SH-SY5Y (cell line): ENCODE measurements around the gene AOAH.

ENCODE experiments used
- GATA2 ChIP-seq: IDR thresholded peaks from 2 replicates; pipeline ENCODE4 v1.6.1; 2011; ENCODE audit warnings: mild to moderate bottlenecking, low read depth, low read length
- GATA3 ChIP-seq: IDR thresholded peaks from 2 replicates; pipeline ENCODE4 v1.6.1; 2011; ENCODE audit warnings: low read depth, mild to moderate bottlenecking, low read length, moderate library complexity

The AOAH gene

DNA sequence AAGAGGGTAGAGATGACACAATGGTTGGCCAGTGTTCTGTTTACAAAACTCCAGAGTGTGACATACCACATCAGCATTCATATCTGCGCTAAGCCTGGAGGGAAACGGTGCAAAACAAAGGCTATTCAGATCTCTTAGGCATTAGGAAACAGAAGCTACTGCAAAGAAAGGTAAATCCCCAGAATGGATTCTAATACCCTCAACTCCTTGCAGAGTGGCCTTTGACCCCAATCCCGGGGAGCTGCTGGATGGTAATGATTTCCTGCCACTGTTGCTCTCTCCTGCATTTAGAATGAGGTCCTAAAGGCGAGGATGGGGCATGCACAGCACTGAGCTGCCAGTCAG is 65.2 kb downstream of the AOAH start:
- TF ChIP-seq GATA2 = no peak

DNA sequence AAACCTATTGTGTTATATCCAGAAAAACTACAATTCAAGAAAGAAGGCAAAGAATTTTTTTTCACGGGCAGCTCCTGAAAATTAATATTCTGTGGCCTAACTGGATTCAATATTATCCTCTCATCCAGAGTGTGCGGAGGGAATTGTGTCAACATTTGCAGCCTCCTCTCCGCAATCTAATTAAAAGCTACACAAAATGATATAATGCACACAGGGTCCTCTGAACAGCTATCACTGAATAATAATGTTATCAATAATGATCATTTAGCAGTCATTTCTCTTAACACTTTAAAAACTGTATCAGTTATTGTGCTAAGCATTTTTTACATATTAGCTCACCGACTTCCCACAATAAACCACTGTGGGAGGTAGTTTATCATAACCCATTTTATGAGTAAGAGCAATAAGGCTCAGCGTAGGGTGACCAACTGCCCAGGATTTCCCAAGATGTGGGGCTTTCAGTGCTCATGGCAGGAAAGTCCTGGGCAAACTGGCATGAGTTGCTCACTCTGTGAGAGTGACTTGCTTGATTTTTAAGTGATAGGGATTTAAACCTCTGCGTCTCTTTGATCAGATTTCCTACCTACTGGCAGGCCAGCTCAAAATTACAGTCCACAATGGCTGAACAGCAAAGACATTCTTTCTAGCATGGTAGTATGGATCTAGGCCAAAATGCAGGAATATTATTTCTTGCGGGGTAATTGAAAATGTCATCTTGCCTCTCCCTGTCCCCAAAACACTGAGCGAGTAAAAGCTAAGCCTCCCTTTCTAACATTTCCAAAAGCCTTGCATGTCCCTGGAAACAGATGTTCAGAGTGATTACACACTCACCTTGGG is 65.7 kb downstream of the AOAH start:
- TF ChIP-seq GATA2 (no peak), GATA3 (no peak)

DNA sequence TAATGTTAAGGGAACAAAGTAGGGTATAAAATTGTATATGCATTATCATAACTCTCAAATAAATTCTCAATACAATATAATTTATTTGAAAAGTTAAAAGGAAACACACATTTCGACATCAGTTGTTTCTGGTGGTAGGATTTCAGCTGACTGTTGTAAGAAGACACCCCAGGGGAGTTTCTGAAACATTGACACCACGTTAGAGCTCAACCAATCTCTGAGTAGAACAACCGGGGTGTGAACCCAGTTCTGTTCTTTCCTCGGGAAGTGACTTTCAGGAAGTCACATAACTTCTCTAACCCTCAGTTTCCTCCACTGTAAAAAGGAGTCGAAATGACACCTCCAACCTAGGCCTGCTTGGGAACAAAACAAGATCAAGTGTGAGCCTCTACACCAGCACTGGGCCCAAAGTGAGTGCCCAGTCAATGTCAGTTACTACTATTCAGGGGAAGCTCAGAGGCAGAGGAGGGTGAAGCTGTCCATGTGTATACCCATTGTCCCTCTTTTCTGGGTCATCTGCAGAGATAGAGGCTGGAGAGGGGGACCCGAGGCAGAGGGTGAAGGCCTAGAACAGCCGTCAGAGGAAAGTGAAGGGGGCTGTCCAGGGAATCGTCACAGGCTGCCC is 67.1 kb downstream of the AOAH start:
- no peak for TF ChIP-seq GATA3
- TF ChIP-seq GATA2 = no peak

DNA sequence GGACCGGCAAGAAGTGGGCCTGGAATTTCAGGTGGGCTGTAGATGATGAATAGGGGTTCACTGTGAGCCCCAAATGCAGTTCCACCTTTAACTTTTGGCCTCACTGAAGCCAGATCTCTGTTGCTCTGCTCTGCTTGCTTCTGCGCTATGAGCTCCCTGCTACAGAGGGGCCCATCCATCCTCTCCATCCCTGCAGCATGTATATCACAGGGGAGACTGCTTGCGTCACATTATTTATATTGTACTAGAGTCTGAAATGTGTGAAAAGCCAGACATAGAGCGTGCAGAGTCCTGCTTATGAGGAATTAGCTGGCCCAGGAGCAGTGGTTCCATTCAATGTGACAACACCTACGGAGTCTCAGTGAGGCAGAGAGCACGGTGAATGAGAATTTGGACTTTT is 69.9 kb downstream of the AOAH start:
- TF ChIP-seq GATA3 (no peak), GATA2 (no peak)

DNA sequence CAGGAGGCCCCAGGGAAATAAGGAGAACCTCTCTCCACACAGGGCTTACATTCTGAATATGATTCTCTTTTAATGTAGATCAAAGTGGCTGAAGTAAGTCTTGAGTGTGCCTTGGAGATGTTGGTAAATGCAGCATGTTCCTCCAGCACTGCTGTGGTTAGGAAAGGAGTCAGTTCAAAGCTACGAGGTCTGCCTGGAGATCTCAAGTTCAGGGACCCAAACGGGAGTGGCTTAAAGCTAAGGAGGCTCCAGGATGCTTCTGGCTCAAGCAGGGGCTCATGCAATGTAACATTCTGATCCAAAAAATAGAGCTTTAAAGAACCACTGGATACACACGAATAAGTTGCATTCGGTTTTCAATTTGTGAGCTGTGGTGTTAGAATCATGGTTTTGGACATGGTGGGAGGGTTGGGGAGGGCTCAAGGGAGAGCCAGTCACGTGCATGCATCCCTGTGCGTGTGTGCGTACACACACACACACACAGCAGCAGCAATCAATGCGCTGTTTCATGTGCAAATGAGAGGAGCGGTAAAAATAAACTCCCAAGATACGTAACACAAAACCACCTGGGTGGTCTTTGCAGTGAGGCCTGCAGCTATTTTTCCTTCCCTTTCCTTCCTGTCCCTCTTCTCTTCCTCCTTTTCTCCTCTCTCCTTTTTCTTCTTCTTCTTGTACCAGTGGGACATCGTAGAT is 70.5 kb downstream of the AOAH start:
- TF ChIP-seq GATA2 (no peak), GATA3 (no peak)

DNA sequence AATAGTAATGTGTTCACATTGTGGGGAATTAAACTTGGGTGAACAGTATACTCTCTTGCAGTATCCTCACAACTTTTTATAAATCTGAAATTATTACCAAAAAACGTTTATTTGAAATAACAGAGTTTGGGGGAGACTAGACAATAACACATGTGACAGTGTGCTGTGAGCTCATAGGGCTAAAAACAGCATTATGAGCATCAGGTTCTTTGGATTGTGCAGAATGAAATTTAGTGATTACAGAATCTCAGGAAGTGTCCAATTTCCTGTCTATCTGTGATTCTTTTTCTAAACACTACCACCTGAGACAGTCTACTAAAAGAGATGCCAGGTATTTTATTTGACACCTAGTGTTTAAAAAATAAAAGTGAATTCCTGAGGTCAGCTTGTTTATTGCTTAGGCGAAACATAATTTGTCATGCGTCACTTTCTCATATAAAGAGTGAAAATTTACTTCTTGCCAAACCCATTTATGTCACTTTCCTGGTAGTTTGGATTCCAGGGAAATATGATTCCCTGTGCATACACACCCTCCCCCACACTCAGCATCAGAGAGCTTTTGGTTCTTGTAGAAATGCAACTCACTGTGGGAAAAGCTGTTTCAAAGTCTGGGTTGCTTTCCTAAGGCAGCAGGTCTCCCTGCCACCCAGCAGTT is 71.2 kb downstream of the AOAH start:
- TF ChIP-seq GATA2 = no peak

DNA sequence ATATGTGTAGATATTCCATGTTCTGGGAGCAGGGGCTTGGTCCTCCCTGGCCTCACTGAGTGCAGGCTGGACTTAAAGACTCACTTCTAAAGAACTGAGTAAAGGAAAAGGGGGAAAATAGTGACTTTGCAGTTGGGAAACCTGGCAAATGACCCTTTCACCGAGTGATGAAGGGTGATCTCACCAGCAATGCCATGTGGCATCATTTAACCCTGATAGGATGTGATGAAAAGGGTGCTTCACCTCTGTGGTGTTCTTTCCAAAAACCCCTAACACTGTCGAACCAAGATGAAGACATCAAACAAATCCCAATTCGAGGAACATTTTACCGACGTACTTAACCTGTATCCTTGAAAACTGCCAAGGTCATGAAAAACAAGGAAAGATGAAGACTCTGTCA is 71.9 kb downstream of the AOAH start:
- TF ChIP-seq GATA2 (no peak), GATA3 (no peak)

DNA sequence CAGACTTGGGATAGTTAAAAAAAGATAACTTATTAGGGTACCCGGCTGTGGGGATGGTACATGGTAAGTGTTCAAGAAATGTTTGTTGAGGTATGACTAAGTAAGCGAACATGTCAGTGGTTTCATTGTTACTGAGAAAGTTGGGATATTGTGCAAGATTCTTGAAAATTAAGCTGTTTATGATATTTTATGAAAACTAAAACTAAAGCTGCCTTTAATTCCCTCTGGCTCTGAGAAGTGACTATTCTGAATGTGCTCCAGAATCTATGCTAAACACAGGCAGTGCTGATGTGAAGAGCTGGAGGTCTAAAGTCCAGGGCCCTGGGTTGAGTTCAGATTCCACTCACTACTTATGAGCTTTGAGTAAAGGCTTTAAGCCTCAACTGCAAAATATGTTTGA is 72.9 kb downstream of the AOAH start:
- TF ChIP-seq GATA2 (no peak), GATA3 (no peak)

DNA sequence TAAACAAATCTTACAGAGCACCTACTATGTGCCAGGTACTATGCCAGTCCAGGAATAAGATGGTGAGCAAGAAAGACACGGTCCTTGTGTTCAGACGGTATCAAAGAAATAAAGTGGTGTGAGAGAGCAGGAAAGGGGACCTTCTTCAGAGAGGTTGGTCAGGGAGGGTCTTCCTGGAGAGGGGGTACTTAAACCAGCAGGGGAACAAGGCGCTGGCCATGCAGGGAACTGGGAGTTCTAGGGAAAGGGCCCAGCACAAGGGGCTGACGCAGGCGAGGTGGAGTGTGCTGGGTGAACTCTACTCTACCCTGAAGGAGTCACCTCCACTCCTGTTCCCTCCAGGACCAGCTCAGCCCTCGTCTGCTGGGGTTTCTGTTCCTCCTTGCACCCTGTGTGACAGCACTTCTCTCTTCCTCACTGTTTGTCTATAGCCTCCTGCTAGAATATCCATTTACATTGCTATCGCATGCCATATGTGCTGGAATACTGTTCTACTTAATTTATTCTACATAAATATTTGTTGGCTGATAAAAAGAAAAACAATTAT is 73.5 kb downstream of the AOAH start:
- TF ChIP-seq GATA3 (no peak), GATA2 (no peak)

DNA sequence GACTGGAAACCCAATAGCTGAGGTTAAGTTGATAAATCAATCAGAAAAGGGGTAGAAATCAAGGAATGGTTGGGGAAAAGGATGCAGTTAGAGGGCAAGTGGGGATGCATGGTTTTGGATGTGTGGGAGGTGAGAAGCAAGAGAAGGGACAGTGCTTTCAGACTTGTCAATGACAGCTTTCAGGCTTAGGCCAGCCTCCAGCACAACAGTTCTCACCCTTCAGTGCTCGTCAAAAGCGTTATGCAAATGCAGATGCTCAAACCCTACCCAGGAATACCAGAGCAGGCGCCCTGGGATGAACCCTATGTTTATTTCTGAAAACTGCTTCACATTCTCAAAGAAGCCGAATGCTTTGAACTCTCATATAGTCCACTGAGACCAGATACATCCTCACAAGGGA is 74.0 kb downstream of the AOAH start:
- TF ChIP-seq GATA2 (no peak), GATA3 (no peak)

DNA sequence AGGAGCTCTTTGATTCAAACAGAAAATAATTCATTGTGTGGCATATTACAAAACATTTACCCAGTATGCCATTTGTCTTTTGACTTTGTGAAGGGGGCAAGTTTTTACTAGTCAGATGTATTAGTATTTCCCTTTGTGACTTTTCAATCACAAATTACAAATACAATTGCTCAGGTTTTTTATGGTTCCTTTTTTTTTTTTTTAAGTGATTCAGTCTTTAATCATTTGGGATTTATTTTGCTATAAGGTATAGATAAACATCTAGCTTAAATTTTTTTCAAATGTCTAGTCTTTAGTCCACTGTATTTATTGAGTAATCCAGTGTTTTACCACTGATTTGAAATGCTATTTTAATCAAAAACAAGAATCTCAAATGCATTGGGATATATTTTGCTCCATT is 75.9 kb downstream of the AOAH start:
- TF ChIP-seq GATA2 (no peak), GATA3 (no peak)

DNA sequence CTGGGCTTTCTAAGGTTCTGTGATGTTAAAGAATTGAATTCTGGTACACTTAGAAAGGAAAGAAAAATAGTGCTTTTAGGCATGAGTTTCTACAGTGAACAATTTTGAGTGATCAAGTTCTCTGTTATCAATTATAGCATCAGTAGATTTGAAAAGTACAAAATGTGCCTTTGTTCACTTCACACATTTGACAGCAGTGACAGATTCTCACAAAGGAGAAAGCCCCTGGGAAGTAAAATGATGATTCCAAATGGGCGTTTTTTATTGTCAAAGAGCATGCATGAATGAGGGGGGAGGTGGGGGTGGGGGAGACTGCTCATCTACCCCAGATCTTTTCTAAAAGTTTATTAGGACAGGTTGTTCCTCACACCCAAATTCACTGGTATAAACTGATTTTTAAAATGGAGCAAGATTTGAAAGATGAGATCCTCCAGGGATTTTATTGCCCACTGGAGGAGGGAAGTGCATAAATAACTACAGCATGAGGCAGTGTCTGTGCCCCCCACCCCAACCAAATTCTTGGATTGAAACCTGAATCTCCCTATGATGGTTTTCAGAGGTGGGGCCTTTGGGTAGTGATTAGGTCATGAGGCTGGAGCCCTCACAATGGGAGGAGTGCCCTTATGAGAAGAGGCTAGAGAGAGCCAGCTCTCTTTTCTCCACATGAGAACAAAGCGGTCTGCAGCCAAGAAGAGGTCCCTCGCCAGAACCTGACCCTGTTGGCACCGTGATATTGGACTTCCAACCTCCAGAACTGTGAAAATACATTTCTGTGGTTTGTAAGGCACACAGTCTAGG is 79.5 kb downstream of the AOAH start:
- no peak for TF ChIP-seq GATA2

DNA sequence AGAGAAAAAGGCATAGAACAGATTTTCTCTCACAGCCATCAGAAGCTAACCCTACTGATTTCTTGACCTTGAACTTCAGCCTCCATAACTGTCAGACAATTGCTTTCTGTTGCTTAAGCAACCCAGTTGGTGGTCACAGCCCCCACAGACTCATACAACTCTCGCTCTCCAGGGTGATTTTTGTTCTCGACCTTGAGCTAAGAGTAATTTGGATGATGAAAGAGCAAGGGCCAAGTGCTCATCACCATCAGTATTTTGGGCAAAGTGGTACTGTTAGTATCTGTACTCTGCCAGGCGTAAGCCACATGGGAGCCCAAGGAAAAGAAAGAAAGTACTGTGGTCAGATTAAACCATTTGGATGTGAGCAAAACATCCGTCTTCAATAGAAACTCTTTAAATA is 81.9 kb downstream of the AOAH start:
- TF ChIP-seq GATA3 = no peak
- TF ChIP-seq GATA2 = no peak

DNA sequence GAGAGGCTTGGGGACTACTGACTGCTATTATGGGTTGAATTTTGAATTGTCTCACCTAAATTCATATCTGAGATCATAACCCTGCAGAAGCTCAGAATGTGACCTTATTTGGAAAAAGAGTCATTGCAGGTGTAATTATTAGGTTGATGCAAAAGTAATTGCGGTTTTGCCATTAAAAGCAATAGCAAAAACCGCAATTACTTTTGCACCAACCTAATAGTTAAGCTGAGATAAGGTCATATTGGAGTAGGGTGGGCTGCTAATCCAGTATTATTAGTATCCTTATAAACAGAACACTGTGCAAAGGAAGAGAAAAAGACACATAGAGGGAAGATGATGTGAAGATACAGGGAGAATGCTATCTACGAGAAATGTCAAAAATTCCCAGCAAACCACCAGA is 82.3 kb downstream of the AOAH start:
- TF ChIP-seq GATA2 = no peak
- TF ChIP-seq GATA3 = no peak
